Endothelial cell of umbilical vein (primary cell): Measurements from ENCODE around the gene CYP51A1. TPM values are rescaled to one million over a fixed set of nuclear protein-coding genes. Genes with fewer than 3 reads are reported as not detected.

Source experiments
- BruUV-seq: library from RNA; stranded (reverse); fragments of 400-500 nt; replicated peaks from 2 replicates; lab custom pipeline; 2021; lab: Mats Ljungman, UMichigan
- CTCF ChIA-PET: fragments of 300-600, 350-600 bp; sonication (Branson Sonifier 250); formaldehyde crosslinking; loops from one replicate; lab custom pipeline; 2021; ENCODE audit warnings: antibody characterized with exemption, inconsistent platforms; lab: Charles Lee
- POLR2A ChIA-PET: fragments of 300-600, 350-600 bp; sonication (Branson Sonifier 250); formaldehyde crosslinking; loops from one replicate; lab custom pipeline; 2021; ENCODE audit warnings: antibody characterized with exemption, inconsistent platforms; lab: Charles Lee
- DNase-seq: peaks from one replicate; pipeline ENCODE4 v3.0.0-alpha.2; 2011; ENCODE audit warnings: low read depth, low spot score
- FAIRE-seq: peaks from 2 replicates; lab custom pipeline; 2011; peaks lifted over from hg19 to GRCh38; lab: Jason Lieb, UNC
- H2AFZ ChIP-seq: 2 replicates; pipeline ENCODE4 v1.6.0; 2012; ENCODE audit warnings: low read depth, low read length, control low read depth, inconsistent platforms
- H3K27ac ChIP-seq: 2 replicates; pipeline ENCODE4 v1.5.1; 2011; ENCODE audit warnings: low read depth, mild to moderate bottlenecking, control low read depth, low read length, moderate library complexity; ENCODE audit not compliant: insufficient read depth
- H3K27me3 ChIP-seq, 2 experiments: 2 replicates each; pipeline versions ENCODE4 v1.6.0 to v1.6.1; 2011; ENCODE audit warnings: low read length in 2 of 2, mixed read lengths in 1 of 2; ENCODE audit not compliant: control insufficient read depth in 2 of 2, insufficient read depth in 2 of 2
- H3K36me3 ChIP-seq, 2 experiments: 2 replicates in 1 of 2; 3 replicates in 1 of 2; pipeline ENCODE4 v1.5.1; 2011; ENCODE audit warnings: low read length in 2 of 2, mild to moderate bottlenecking in 1 of 2, moderate library complexity in 1 of 2; ENCODE audit not compliant: control insufficient read depth in 2 of 2, insufficient read depth in 2 of 2; ENCODE audit errors: extremely low read depth in 1 of 2
- H3K4me1 ChIP-seq: 3 replicates; pipeline ENCODE4 v1.5.1; 2011; ENCODE audit warnings: mild to moderate bottlenecking, low read length; ENCODE audit not compliant: control insufficient read depth, insufficient read depth; ENCODE audit errors: extremely low read depth
- H3K4me2 ChIP-seq: 2 replicates; pipeline ENCODE4 v1.6.1; 2011; ENCODE audit warnings: low read length, control low read depth, mixed read lengths; ENCODE audit not compliant: insufficient read depth
- H3K4me3 ChIP-seq, 3 experiments: fragments of 200-600 bp in 1 of 3; sonication (generic), shearing (Covaris generic) in 1 of 3; replicated peaks in 1 of 3; 2 replicates each; pipeline ENCODE4 v1.5.1; 2011 to 2016; ENCODE audit warnings: control low read depth in 3 of 3, low read length in 3 of 3, mild to moderate bottlenecking in 2 of 3, inconsistent platforms in 1 of 3, low read depth in 1 of 3, moderate library complexity in 1 of 3; ENCODE audit not compliant: insufficient read depth in 1 of 3
- H3K79me2 ChIP-seq: 2 replicates; pipeline ENCODE4 v1.6.0; 2012; ENCODE audit warnings: low read length, inconsistent platforms; ENCODE audit not compliant: control insufficient read depth, insufficient read depth
- H3K9ac ChIP-seq: replicated peaks from 2 replicates; pipeline ENCODE3; 2011; ENCODE audit warnings: low read length, control low read depth; ENCODE audit not compliant: insufficient read depth; ENCODE audit errors: extremely low read depth
- H3K9me1 ChIP-seq: replicated peaks from 3 replicates; pipeline ENCODE4 v1.6.0; 2011; ENCODE audit warnings: mild to moderate bottlenecking, low read length; ENCODE audit not compliant: control insufficient read depth, insufficient read depth; ENCODE audit errors: extremely low read depth
- H3K9me3 ChIP-seq: replicated peaks from 2 replicates; pipeline ENCODE4 v1.5.1; 2012; ENCODE audit warnings: low read length, inconsistent platforms; ENCODE audit not compliant: control insufficient read depth, insufficient read depth
- H4K20me1 ChIP-seq: replicated peaks from 2 replicates; pipeline ENCODE3; 2011; ENCODE audit warnings: mild to moderate bottlenecking, low read length; ENCODE audit not compliant: control insufficient read depth, insufficient read depth; ENCODE audit errors: extremely low read depth
- FOS ChIP-seq: IDR thresholded peaks from 2 replicates; pipeline ENCODE4 v1.6.1; 2011; ENCODE audit warnings: mild to moderate bottlenecking, low read length, moderate library complexity, borderline replicate concordance; ENCODE audit not compliant: insufficient read depth
- POLR2AphosphoS5 ChIP-seq: IDR thresholded peaks from 2 replicates; pipeline ENCODE4 v1.6.1; 2012; ENCODE audit warnings: low read depth, mild to moderate bottlenecking, control low read depth, low read length, moderate library complexity; ENCODE audit not compliant: insufficient read depth
- dilution Hi-C: fragments of 300-500 bp; cut with MboI; formaldehyde crosslinking; loops from one replicate; pipeline ENCODE4 v1.15.0; 2019; ENCODE audit warnings: low sequenced_read_pairs; ENCODE audit not compliant: extremely low pct_ligation_motif_present
- intact Hi-C: fragments of 100-400 bp; cut with micrococcal nuclease; formaldehyde crosslinking; loops from one replicate; pipeline ENCODE4 v1.10.0; 2022
- polyA plus RNA-seq, 4 experiments: library from polyadenylated mRNA; depleted of rRNA in 3 of 4; stranded (reverse) in 3 of 4; unstranded in 1 of 4; fragments of >200 nt; gene quantifications; 2 replicates each; pipeline versions ENCODE4 v1.2.1 to v1.2.3, GENCODE V29; 2011 to 2012; ENCODE audit warnings: missing spikeins in 1 of 4
- total RNA-seq: library from RNA; stranded (reverse); gene quantifications from 2 replicates; pipeline ENCODE4 v1.2.3, GENCODE V29; 2021
- TF ChIP-seq, protein P1 (sequence below), 2 donors: IDR thresholded peaks; 1 replicate in 1 of 2; 2 replicates in 1 of 2; pipeline ENCODE4 v1.5.1; 2011; ENCODE audit warnings: low read length in 2 of 2, mild to moderate bottlenecking in 2 of 2, moderate library complexity in 2 of 2, control low read depth in 1 of 2, inconsistent platforms in 1 of 2, low read depth in 1 of 2; ENCODE audit not compliant: insufficient read depth in 1 of 2; ENCODE audit errors: extremely low read depth in 1 of 2

CYP51A1 gene
- total and polyA plus RNA-seq, 2 donors (not counting 3 experiments of a cell fraction or from before 2014, with no cell fraction given) = 16.5 to 119 TPM

DNA sequence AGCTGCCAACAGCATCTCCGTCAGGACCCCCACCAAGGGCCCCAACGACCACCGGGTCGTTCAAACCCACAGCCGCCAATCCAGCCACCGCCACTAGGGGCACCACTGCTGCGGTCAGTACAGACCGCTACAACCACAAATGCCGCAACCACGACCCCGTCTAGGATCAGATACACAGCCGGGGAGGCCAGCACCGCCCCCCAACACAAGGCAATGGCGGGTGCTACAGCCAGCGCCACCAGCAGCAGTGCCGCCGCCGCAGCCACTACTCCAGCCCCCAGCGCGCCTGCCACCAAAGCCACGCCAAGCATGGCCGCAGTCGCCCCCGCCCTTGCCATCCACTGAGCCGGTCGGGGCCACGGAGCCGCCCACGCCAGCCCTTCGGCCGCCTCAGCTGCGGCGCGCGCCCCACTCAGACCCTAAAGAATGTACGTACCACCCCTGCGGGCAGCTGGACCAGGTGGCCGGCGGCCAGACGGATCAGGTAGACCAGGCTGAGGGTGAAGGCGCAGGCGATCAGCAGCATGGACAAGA, 473 bp downstream of the CYP51A1 start:
- H3K4me3 ChIP-seq = peak overlapping the region; percentile 77 to 84 (median 81)
- peak overlapping the region; percentile 95 for H3K4me2 ChIP-seq
- no peaks in the 10 kb centered on the region for H3K9me1 ChIP-seq
- peaks cover 0 to 7% of the 10 kb centered on the region in 2 experiments for H3K36me3 ChIP-seq
- ChIA-PET CTCF (interaction anchor here (1.3 to 2.3 kb wide), 3 partner anchors 10 to 314 kb away, joined by 6 to 16 read pairs (median 9); partner anchors contain the start of genes ANKIB1, GATAD1 and KRIT1), POLR2A (no interaction called here)
- intact Hi-C loops = loop anchor here (1.0 to 10.0 kb wide), 2 partner anchors 111 to 313 kb away; partner anchors contain the start of genes ANKIB1, GATAD1 and KRIT1
- peak overlapping the region; percentile 95 for H3K27ac ChIP-seq
- peaks cover 52% of the 10 kb centered on the region for H3K79me2 ChIP-seq
- FAIRE-seq (peak; percentile 62), DNase-seq (peak; percentile 85)
- BruUV-seq = no TSS peak
- H3K9ac ChIP-seq = peak overlapping the region; percentile 95
- dilution Hi-C loops = no loop called here
- TF ChIP-seq FOS = no peak
- TF ChIP-seq, protein P1, sequence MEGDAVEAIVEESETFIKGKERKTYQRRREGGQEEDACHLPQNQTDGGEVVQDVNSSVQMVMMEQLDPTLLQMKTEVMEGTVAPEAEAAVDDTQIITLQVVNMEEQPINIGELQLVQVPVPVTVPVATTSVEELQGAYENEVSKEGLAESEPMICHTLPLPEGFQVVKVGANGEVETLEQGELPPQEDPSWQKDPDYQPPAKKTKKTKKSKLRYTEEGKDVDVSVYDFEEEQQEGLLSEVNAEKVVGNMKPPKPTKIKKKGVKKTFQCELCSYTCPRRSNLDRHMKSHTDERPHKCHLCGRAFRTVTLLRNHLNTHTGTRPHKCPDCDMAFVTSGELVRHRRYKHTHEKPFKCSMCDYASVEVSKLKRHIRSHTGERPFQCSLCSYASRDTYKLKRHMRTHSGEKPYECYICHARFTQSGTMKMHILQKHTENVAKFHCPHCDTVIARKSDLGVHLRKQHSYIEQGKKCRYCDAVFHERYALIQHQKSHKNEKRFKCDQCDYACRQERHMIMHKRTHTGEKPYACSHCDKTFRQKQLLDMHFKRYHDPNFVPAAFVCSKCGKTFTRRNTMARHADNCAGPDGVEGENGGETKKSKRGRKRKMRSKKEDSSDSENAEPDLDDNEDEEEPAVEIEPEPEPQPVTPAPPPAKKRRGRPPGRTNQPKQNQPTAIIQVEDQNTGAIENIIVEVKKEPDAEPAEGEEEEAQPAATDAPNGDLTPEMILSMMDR (IDR thresholded peaks at IDR 0.05; ENCODE audit: extremely low read depth in 1 of 2, insufficient read depth in 1 of 2, low read depth in 1 of 2, low read length in 2 of 2) = peak; percentile 86 to 90
- H3K4me1 ChIP-seq = peaks cover 18% of the 10 kb centered on the region
- peak overlapping the region; percentile 97 for H2AFZ ChIP-seq
- H4K20me1 ChIP-seq = no peaks in the 10 kb centered on the region
- H3K27me3 ChIP-seq = no peaks in the 10 kb centered on the region
- H3K9me3 ChIP-seq = no peaks in the 10 kb centered on the region

DNA sequence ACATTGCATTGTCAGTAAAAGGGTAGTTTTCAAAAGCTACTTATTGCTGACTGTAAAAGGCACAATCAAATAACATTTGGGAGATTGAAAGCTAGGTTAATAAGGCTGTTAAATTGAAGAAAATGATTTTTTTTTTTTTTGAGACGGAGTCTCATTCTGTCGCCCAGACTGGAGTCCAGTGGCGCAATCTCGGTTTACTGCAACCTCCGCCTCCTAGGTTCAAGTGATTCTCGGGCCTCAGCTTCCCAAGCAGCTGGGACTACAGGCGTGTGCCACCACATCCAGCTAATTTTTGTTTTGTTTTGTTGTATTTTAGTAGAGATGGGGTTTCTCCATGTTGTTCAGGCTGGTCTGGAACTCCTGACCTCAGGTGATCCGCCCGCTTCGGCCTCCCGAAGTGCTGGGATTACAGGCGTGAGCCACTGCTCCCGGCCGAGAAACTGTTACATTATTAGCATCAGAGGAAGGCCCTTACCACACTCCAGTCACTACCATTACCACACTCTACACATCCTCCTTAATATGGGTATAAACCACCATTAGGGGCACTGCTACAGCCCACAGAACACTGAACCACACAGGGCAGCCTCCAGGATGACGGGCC, 1.0 kb downstream of the CYP51A1 start:
- intact Hi-C loops (loop anchor here (10.0 kb wide), 1 partner anchor 112 kb away; the partner anchor contains the start of genes ANKIB1 and KRIT1), dilution Hi-C loops (no loop called here)
- CTCF ChIA-PET = interaction anchor here (0.8 to 2.3 kb wide), 7 partner anchors 9 to 328 kb away, joined by 3 to 16 read pairs (median 5); partner anchors contain the start of genes GATAD1 and LRRD1
- H3K9ac ChIP-seq = peak overlapping the region; percentile 95
- no peaks in the 10 kb centered on the region for H3K9me3 ChIP-seq
- peaks cover 52% of the 10 kb centered on the region for H3K79me2 ChIP-seq
- H3K4me1 ChIP-seq = peaks cover 18% of the 10 kb centered on the region
- no peaks in the 10 kb centered on the region for H3K9me1 ChIP-seq
- POLR2A ChIA-PET = no interaction called here
- H4K20me1 ChIP-seq = no peaks in the 10 kb centered on the region
- FAIRE-seq (peak; percentile 47), DNase-seq (peak; percentile 7)
- BruUV-seq = no TSS peak
- H3K4me3 ChIP-seq = peak overlapping the region; percentile 77 to 84 (median 81)
- peak overlapping the region; percentile 97 for H2AFZ ChIP-seq
- peaks cover 0 to 8% of the 10 kb centered on the region in 2 experiments for H3K36me3 ChIP-seq
- H3K4me2 ChIP-seq = peak overlapping the region; percentile 95
- TF ChIP-seq POLR2AphosphoS5 = no peak
- H3K27me3 ChIP-seq = no peaks in the 10 kb centered on the region
- H3K27ac ChIP-seq = no peak overlapping the region
